ENCODE measurements around the gene TLR1.
A peak's percentile ranks its signal among the peaks of the same experiment; 100 is the strongest.

GRCh38 chr4:38759113-38759789, 45.3 kb downstream of the TLR1 start:
- TF ChIP-seq, protein P1, sequence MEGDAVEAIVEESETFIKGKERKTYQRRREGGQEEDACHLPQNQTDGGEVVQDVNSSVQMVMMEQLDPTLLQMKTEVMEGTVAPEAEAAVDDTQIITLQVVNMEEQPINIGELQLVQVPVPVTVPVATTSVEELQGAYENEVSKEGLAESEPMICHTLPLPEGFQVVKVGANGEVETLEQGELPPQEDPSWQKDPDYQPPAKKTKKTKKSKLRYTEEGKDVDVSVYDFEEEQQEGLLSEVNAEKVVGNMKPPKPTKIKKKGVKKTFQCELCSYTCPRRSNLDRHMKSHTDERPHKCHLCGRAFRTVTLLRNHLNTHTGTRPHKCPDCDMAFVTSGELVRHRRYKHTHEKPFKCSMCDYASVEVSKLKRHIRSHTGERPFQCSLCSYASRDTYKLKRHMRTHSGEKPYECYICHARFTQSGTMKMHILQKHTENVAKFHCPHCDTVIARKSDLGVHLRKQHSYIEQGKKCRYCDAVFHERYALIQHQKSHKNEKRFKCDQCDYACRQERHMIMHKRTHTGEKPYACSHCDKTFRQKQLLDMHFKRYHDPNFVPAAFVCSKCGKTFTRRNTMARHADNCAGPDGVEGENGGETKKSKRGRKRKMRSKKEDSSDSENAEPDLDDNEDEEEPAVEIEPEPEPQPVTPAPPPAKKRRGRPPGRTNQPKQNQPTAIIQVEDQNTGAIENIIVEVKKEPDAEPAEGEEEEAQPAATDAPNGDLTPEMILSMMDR (IDR thresholded peaks at IDR 0.05): peak; percentile 59 to 74 (median 68)
- TF ChIP-seq POLR2A (IDR thresholded peaks at IDR 0.05): no peak

All from esophagus squamous epithelium (tissue), 4 donors.